CD4-positive, alpha-beta T cell treated with Interleukin-4 for 4 hours (primary cell): Measurements from ENCODE around the gene SNRNP48.

Experiments used
- DNase-seq: peaks from one replicate; pipeline ENCODE4 v3.0.0-alpha.2; 2020

The SNRNP48 gene

DNA sequence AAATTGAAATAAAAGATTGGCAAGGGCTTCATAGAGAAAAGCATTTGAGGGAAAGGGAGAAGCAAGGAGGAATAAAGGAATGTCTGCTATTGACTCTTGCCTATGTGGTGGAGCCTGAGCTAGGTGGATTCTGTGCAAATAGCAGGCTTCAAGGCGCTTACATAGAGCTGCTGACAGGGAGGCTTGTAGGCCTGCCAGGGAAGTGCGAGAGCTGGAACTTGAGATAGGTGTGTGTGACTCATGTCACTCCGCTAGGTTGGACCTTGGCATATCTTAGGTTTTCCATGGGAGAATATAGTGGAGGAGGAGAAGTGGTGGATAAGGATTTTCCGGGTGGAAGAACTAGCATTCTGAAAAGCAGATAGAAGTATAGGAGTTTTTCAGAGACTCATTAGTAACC, 14.0 kb downstream of the SNRNP48 start:
- no peak for DNase-seq

DNA sequence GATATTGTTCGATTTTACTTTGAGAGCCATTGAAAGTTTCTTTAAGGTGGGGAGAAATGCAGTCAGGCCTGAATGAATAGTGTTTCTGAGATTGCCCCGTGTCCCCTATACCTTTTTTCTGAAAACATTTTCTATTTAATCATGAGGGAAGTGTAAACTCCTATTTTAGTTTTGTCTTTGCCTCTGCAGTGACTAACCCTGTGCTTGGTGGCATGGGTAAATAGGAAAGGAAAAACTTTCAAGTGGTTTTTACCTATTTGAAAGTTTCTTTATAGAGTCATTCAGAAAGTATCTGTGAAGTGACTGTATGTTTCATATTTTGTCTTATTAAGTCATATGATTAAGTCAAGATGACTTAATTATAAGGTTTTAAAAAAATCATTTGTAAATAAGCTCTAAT, 14.5 kb downstream of the SNRNP48 start:
- no peak for DNase-seq

- peak; percentile 43 for DNase-seq
Observed at GRCh38 chr6:7615611-7616383, 25.8 kb downstream of the SNRNP48 start.

- no peak for DNase-seq
Observed at GRCh38 chr6:7617801-7618764, 28.1 kb downstream of the SNRNP48 start.

GRCh38 chr6:7621761-7622160, 31.8 kb downstream of the SNRNP48 start:
- DNase-seq, result no peak

- DNase-seq, result no peak
Observed at GRCh38 chr6:7624796-7625710, 35.1 kb downstream of the SNRNP48 start.

DNA sequence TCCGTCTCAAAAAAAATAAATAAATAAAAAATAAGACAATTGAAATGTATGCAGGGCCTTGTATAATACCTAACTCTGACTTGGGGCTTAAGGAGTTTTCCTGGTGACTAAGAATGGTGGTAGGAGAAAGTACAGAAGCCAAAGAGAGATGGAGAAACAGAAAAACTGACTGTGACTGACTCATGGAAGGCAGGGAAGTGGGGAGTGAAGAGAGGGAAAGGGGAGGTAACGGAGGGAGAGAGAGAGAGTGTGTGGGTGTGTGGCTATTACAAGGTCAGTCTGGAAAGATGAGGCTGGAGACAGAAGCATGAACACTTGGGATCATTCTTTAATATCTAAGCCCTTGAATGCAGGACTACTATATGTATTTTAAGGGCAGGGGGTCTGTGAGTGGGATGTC, 38.5 kb downstream of the SNRNP48 start:
- no peak for DNase-seq

GRCh38 chr6:7628909-7629308, 38.9 kb downstream of the SNRNP48 start:
- DNase-seq, result no peak

- no peak for DNase-seq
Observed at GRCh38 chr6:7629321-7629720, 39.3 kb downstream of the SNRNP48 start.

DNA sequence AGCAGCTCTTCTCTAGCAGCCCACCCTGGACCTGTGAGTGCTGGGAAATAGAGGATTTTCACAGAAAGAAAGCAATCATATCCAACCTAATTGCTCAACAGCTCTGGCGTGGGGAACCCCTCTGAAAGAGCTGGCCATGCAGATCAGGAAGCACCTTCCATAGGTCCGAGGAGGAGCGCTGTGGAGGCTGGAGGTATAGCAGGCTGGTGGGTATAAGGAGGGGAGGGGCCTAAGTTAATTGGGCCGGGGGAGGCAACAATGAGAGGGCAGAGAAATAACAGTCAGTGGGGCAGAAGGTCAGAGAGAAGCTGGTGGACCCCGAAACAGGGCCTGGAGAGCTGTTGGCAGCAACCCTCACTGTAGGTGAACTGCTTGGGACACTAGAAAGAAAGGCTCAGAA, 40.8 kb downstream of the SNRNP48 start:
- DNase-seq, result no peak

- no peak for DNase-seq
Observed at GRCh38 chr6:7631466-7631865, 41.5 kb downstream of the SNRNP48 start.

DNA sequence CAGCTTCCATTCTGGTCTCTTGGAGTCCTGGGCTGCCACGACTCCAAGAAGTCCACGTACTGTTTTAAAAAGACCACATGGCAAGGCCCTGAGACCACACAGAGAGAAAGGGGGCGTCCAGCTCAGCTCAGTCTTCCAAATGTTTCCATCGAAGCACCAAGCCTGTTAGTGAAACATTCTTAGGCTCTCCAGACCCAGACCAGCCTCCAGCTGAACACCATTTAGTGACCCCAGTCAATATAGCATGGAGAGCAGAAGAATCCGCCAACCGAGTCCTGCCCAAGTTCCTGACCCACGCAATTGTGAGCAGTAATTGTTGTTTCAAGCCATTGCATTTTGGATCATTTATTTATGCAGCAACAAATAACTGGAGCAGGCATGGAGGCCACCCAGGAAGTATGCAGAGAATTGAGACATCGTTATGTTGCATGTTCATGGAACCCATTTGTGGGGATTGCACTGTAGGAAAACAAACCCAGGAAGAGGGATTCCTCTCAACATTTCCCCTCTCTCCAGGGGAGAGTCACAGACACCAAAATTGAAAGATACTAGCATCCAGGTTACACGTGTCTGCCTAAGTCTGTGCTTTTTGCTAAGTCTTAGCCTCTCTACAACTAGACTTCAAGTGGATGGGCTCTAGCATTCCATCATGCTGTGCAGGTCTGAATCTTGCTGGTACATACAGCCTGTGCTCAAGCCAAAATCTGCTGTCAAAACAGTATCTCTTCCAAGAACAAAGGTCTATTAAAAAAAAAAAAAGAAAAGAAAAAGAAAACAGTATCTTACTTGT, 42.7 kb downstream of the SNRNP48 start:
- DNase-seq, result no peak

- no peak for DNase-seq
Observed at GRCh38 chr6:7633361-7633760, 43.4 kb downstream of the SNRNP48 start.

DNA sequence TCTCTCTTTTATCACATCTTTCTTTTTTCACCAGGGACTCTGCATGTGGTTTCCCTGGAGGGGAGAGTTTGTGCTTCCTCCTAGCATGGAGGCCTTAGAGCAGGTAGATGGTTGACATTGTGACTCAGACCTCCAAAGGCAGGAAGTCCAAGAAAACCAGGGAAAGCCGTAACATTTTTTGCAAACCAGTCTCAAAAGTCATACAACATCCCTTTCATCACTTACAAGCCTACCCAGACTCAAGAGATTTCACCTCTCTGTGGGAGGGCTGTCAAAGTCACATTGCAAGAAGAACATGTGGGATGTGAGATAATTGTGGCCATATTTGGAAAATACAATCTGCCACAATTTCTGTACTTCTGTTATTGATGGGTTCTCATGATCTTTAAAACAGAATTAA, 46.2 kb downstream of the SNRNP48 start:
- no peak for DNase-seq

- no peak for DNase-seq
Observed at GRCh38 chr6:7637533-7637932, 47.5 kb downstream of the SNRNP48 start.

DNA sequence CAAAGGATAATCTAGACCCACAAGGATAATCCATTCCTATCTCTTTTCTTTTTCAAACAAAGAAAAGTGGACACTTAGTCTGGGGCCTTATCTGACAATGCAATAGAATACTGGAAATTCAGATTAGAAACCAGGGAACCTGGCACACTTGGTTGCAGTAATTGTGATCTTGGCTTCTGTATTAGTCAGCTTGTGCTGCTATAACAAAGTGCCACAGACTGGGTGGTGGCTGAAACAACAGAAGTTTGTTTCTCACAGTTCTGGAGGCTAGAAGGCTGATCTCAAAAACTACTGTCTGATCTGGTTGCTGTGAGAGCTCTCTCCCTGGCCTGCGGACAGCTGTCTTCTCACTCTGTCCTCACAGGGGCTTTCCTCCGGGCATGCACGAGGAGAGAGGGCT, 49.4 kb downstream of the SNRNP48 start:
- no peak for DNase-seq

DNA sequence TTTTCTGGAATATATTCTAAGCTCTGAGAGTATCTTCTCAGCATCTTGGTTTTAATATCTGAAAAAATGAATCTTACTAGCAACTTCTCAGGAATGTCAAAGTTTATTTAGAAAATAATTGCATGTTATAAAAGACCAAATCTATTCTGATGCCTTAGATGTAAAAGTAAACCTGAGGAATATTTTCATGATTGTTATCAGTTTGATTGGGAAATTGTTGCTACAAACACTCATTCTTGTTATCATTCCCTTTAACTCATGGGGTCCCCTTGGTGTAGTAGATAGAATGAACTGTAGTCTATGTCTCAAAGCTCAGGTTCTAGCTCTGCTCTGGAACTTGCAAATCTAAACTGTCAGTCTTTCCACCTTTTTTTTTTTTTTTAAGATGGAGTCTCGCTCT, 50.0 kb downstream of the SNRNP48 start:
- DNase-seq, result no peak

DNA sequence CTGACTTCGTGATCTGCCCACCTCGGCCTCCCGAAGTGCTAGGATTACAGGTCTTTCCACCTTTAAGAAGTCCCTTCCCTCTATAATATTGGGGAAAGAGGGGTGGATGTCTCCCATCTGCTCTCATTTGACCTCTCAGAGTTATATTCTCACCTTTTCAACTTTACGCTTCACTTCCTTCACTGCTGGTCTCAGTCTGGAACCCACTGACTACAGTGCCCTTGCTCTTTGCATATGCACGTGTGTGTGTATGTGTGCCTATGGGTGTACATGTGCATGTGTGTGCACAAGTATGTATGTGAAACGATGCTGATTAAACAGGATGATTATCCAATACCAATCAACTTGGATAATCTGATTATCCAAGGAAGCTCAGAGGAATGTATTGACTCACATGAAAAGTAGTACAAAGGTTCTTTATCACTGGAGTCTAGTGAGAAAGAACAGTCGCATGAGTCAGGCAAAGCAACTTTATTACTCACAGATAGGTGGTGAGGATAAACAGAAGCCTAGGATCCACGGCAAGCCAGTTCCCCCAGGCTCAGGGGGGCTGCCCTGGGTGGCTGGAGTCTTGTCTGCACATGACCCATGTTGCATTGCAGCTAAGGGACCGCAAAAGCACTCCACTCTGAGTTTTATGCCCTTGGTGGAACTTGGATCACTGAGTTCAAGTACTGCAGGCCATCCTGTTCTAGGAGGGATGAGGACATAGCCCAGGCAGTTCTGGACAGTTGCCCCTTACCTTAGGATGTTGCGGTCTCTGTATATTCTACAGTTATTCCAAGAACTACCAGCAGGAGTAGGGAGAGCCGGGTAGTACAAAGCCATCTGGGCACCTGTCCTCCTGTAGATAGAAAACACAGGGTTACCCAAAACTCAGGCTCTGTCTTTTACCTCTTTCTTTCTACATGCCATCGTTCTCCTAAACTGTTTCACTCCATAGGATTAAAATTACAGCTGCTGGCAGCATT, 50.9 kb downstream of the SNRNP48 start:
- DNase-seq, result no peak

DNA sequence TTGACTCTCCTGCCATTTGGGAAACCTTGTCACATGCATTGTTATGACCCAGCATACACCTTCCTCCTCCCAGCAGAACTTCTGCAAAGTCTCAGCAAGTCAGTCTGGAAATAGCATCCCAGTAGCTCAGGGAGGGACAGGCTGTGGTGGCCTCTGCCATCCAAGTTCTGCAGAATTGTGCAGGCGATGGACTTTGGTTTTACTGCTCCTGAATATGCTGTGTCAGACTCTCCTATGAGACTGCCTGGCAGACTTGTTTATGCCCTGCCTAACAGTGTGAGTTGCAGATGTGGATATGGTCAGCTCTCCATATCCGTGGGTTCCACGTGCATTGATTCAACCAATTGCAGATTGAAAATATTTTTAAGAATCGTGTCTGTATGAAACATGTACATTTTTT, 52.8 kb downstream of the SNRNP48 start:
- DNase-seq, result no peak

DNA sequence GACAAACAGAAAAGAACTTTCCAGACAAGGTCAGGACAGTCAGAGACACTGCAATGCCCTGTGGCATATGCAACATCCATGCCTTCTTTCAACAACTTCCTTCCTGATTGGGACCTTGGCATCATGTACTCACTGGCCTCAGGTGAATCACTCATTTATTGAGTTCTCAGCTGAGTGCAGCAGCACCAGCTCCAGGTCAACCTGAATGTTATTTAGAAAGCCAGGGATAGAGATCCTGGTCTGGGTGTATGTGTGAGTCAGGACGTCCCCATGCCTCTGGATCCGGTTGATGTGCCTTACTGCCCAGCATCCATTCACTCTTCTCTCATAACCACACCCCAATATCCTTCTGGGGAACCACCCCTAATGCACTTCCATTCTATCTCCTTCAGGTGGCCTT, 54.4 kb downstream of the SNRNP48 start:
- no peak for DNase-seq

DNA sequence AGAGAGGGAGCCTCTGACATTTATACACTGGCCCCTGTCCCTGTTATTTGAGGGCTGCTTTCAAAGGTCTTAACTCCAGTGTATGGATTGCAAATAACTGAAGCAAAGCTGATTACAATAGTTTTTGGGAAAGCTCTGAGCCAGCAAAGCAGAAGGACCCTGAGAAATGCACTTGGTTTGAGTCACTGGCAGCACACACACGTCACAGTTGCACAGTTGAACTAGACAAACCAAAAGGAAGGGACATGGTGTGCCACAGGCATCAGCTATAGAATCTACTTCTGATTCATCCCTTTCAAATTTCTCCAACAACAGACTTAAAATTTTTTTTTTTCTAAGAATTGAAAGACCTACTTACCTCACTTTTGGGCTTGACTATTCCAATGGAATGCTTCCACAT, 56.4 kb downstream of the SNRNP48 start:
- no peak for DNase-seq
